GM19463 (cell line): ENCODE measurements around the gene SOX18.
"Not testable (repeated sequence)": the region's sequence is repeated elsewhere in the genome, so short reads cannot be mapped to it uniquely, and the experiment has no call there.

Experiments
- ATAC-seq: cut with Tn5 transposase; IDR thresholded peaks from one replicate; pipeline ENCODE4 v1.9.1; 2021; ENCODE audit warnings: mild to moderate bottlenecking, moderate library complexity; ENCODE audit not compliant: unreplicated experiment

The SOX18 gene

GRCh38 chr20:64025101-64025825, 24.2 kb downstream of the SOX18 start:
- no peak for ATAC-seq

- ATAC-seq: no peak
Measured at GRCh38 chr20:64024141-64024990, 25.1 kb downstream of the SOX18 start.

GRCh38 chr20:64023361-64024140, 25.9 kb downstream of the SOX18 start:
- no peak for ATAC-seq

GRCh38 chr20:64022671-64023360, 26.6 kb downstream of the SOX18 start:
- no peak for ATAC-seq

GRCh38 chr20:64021124-64021975, 28.1 kb downstream of the SOX18 start:
- ATAC-seq: no peak

GRCh38 chr20:64015635-64016034, 33.8 kb downstream of the SOX18 start:
- ATAC-seq: no peak

GRCh38 chr20:64012385-64013154, 36.9 kb downstream of the SOX18 start:
- ATAC-seq: not testable (repeated sequence)

- no peak for ATAC-seq
Measured at GRCh38 chr20:64011366-64011779, 38.1 kb downstream of the SOX18 start.

GRCh38 chr20:64010711-64011237, 38.7 kb downstream of the SOX18 start:
- ATAC-seq: no peak

- no peak for ATAC-seq
Measured at GRCh38 chr20:64009811-64010387, 39.5 kb downstream of the SOX18 start.

- ATAC-seq: no peak
Measured at GRCh38 chr20:64006902-64007301, 42.5 kb downstream of the SOX18 start.

- ATAC-seq: no peak
Measured at GRCh38 chr20:64006490-64006889, 42.9 kb downstream of the SOX18 start.

GRCh38 chr20:64005394-64005793, 44.0 kb downstream of the SOX18 start:
- no peak for ATAC-seq

GRCh38 chr20:64003960-64004725, 45.3 kb downstream of the SOX18 start:
- ATAC-seq: no peak

- no peak for ATAC-seq
Measured at GRCh38 chr20:64001607-64002011, 47.8 kb downstream of the SOX18 start.

- ATAC-seq: no peak
Measured at GRCh38 chr20:64000906-64001305, 48.5 kb downstream of the SOX18 start.
